HG03521 (cell line): ENCODE data around the gene CTSZ.

Experiments
- ATAC-seq: cut with Tn5 transposase; IDR thresholded peaks from one replicate; pipeline ENCODE4 v1.9.1; 2021; ENCODE audit warnings: mild to moderate bottlenecking, moderate library complexity; ENCODE audit not compliant: unreplicated experiment

The CTSZ gene

GRCh38 chr20:59032023-59032712, 25.1 kb upstream of the CTSZ start, which contains the start of gene ATP5F1E:
Gene ATP5F1E, minus strand, starts transcription at chr20:59032335. Its CDS starts 84 bp downstream, at chr20:59032251.
- ATAC-seq: peak; percentile 97

GRCh38 chr20:59031564-59032022, 24.5 kb upstream of the CTSZ start:
- no peak for ATAC-seq

GRCh38 chr20:59030911-59031563, 24.0 kb upstream of the CTSZ start:
- ATAC-seq: no peak

GRCh38 chr20:59028812-59029211, 21.8 kb upstream of the CTSZ start:
- no peak for ATAC-seq

- no peak for ATAC-seq
Observed at GRCh38 chr20:59027741-59028320, 20.8 kb upstream of the CTSZ start.

- no peak for ATAC-seq
Observed at GRCh38 chr20:59026904-59027740, 20.1 kb upstream of the CTSZ start.

- ATAC-seq: no peak
Observed at GRCh38 chr20:59025511-59025910, 18.5 kb upstream of the CTSZ start.

GRCh38 chr20:59025086-59025485, 18.0 kb upstream of the CTSZ start:
- ATAC-seq: no peak

GRCh38 chr20:59024111-59024530, 17.1 kb upstream of the CTSZ start:
- ATAC-seq: no peak

- no peak for ATAC-seq
Observed at GRCh38 chr20:59023616-59024015, 16.6 kb upstream of the CTSZ start.

GRCh38 chr20:59022754-59023153, 15.7 kb upstream of the CTSZ start:
- ATAC-seq: no peak

- ATAC-seq: no peak
Observed at GRCh38 chr20:59020938-59021551, 14.0 kb upstream of the CTSZ start.

- no peak for ATAC-seq
Observed at GRCh38 chr20:59019217-59019616, 12.2 kb upstream of the CTSZ start, which contains the start of gene TUBB1. Gene TUBB1, plus strand, starts transcription at chr20:59019429. Its CDS starts 94 bp downstream, at chr20:59019523.

- no peak for ATAC-seq
Observed at GRCh38 chr20:59018817-59019216, 11.8 kb upstream of the CTSZ start.

- no peak for ATAC-seq
Observed at GRCh38 chr20:59017493-59018231, 10.6 kb upstream of the CTSZ start.

- ATAC-seq: no peak
Observed at GRCh38 chr20:59016795-59017492, 9.9 kb upstream of the CTSZ start.

GRCh38 chr20:59015812-59016711, 9.0 kb upstream of the CTSZ start:
- no peak for ATAC-seq

- no peak for ATAC-seq
Observed at GRCh38 chr20:59015411-59015810, 8.4 kb upstream of the CTSZ start.
